HepG2 (cell line): Measurements from ENCODE around the gene OST4. TPM values are rescaled to one million over a fixed set of nuclear protein-coding genes. Genes with fewer than 3 reads are reported as not detected.
A peak's percentile ranks its signal among the peaks of the same experiment; 100 is the strongest.

Experiments
- NRL ChIP-seq: sonication (generic); formaldehyde crosslinking; IDR thresholded peaks from 2 replicates; pipeline ENCODE4 v1.5.0; 2020; ENCODE audit warnings: missing genetic modification reagents, mild to moderate bottlenecking, moderate library complexity, borderline replicate concordance
- SUZ12 ChIP-seq: fragments of 150-350 bp; IDR thresholded peaks from 2 replicates; pipeline ENCODE4 v1.6.1; 2014; ENCODE audit warnings: low read depth, low read length
- TOPORS ChIP-seq: sonication (generic); formaldehyde crosslinking; IDR thresholded peaks from 2 replicates; pipeline ENCODE4 v1.8.0; 2023; ENCODE audit warnings: mild to moderate bottlenecking, missing genetic modification reagents
- ZSCAN31 ChIP-seq: sonication (generic); formaldehyde crosslinking; IDR thresholded peaks from 2 replicates; pipeline ENCODE4 v1.5.0; 2020; ENCODE audit warnings: low read depth, mild to moderate bottlenecking, missing genetic modification reagents
- polyA plus RNA-seq, 8 experiments: library from polyadenylated mRNA; depleted of rRNA in 3 of 8; stranded (reverse) in 7 of 8; unstranded in 1 of 8; fragments of >200 nt; fragmentation: Illumina TruSeq in 4 of 8; extraction: Trizol in 4 of 8; gene quantifications; 2 replicates each; pipeline versions ENCODE4 v1.2.1 to v1.2.3, GENCODE V29; 2011 to 2016; ENCODE audit warnings: low read depth in 4 of 8, missing spikeins in 1 of 8, mixed read lengths in 1 of 8; ENCODE audit not compliant: insufficient read depth in 1 of 8
- total RNA-seq, 5 experiments: library from RNA; depleted of rRNA; stranded (reverse); fragments of >200 nt; fragmentation: Illumina TruSeq; extraction: Trizol; gene quantifications; 2 replicates each; pipeline ENCODE4 v1.2.3, GENCODE V29; 2016; ENCODE audit warnings: low read depth in 1 of 5
- TF ChIP-seq, protein P1 (sequence below): sonication (generic); formaldehyde crosslinking; IDR thresholded peaks from 2 replicates; pipeline ENCODE4 v1.8.1; 2023; ENCODE audit warnings: mild to moderate bottlenecking, missing genetic modification reagents
- TF ChIP-seq, protein P2 (sequence below): sonication (generic); formaldehyde crosslinking; IDR thresholded peaks from 2 replicates; pipeline ENCODE4 v1.8.0; 2022; ENCODE audit warnings: mild to moderate bottlenecking, missing genetic modification reagents; ENCODE audit not compliant: insufficient replicate concordance
- TF ChIP-seq, protein P3 (sequence below): sonication (generic); formaldehyde crosslinking; IDR thresholded peaks from 2 replicates; pipeline ENCODE4 v1.9.0; 2021; ENCODE audit warnings: missing genetic modification reagents, mild to moderate bottlenecking, borderline replicate concordance

OST4 gene
- total and polyA plus RNA-seq, 2 of the 13 experiments (the other 11 are each of a cell fraction or from before 2014, with no cell fraction given): 498 to 584 TPM

DNA sequence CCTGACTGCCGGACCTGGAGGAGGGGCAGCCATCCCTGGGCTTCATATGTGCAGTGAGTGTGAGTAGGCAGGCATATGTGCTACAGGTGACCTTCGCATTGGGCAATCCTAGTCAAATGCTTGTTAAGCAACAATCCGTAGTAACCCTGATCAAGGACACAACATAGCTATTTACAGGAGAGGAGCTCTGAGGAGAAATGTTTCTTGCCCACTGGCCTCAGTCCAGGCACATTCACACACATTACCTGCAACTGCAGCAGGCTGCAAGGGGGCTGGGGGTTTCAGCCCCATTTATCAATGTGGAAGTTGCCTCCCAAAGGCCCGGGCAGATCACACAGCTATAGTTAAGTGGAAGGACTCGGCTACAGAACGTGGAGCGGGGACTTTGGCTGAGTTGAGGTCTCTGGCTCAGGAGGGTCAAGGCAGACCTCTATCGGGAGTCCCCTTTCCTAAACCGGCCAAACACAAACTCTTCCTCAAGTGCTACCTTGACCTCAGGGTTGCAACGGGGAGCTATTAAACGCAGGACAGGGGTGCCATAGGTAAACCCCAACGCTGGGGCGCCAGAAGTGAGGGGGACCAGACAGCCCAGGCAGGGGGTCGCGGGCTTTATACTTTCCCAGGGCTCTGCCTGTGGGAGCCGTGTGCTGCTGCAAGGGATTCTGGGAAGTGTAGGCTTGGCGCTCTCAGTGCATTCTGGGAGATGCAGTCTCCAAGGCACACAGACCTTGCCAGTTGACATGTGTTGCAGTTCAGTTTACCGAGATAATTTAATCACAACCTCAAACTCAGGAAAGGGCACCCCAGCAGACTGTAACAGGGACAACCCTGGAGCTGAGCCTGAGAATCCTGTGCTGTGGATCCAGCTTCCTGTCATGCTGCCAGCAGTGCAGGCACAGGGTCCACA lies 24.5 kb upstream of the OST4 start (continued):
- TF ChIP-seq, protein P1, sequence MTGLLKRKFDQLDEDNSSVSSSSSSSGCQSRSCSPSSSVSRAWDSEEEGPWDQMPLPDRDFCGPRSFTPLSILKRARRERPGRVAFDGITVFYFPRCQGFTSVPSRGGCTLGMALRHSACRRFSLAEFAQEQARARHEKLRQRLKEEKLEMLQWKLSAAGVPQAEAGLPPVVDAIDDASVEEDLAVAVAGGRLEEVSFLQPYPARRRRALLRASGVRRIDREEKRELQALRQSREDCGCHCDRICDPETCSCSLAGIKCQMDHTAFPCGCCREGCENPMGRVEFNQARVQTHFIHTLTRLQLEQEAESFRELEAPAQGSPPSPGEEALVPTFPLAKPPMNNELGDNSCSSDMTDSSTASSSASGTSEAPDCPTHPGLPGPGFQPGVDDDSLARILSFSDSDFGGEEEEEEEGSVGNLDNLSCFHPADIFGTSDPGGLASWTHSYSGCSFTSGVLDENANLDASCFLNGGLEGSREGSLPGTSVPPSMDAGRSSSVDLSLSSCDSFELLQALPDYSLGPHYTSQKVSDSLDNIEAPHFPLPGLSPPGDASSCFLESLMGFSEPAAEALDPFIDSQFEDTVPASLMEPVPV (CRISPR knock-in tag): peak; percentile 84
- TF ChIP-seq ZSCAN31 (CRISPR knock-in tag) (no peak; the same call in 1 of the 2 replicates), NRL (CRISPR knock-in tag) (peak; percentile 25; the same call in 1 of the 2 replicates), SUZ12 (peak; percentile 72), TOPORS (CRISPR knock-in tag) (peak; percentile 93)
- TF ChIP-seq, protein P2, sequence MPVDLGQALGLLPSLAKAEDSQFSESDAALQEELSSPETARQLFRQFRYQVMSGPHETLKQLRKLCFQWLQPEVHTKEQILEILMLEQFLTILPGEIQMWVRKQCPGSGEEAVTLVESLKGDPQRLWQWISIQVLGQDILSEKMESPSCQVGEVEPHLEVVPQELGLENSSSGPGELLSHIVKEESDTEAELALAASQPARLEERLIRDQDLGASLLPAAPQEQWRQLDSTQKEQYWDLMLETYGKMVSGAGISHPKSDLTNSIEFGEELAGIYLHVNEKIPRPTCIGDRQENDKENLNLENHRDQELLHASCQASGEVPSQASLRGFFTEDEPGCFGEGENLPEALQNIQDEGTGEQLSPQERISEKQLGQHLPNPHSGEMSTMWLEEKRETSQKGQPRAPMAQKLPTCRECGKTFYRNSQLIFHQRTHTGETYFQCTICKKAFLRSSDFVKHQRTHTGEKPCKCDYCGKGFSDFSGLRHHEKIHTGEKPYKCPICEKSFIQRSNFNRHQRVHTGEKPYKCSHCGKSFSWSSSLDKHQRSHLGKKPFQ (CRISPR knock-in tag): peak; percentile 100
- TF ChIP-seq, protein P3, sequence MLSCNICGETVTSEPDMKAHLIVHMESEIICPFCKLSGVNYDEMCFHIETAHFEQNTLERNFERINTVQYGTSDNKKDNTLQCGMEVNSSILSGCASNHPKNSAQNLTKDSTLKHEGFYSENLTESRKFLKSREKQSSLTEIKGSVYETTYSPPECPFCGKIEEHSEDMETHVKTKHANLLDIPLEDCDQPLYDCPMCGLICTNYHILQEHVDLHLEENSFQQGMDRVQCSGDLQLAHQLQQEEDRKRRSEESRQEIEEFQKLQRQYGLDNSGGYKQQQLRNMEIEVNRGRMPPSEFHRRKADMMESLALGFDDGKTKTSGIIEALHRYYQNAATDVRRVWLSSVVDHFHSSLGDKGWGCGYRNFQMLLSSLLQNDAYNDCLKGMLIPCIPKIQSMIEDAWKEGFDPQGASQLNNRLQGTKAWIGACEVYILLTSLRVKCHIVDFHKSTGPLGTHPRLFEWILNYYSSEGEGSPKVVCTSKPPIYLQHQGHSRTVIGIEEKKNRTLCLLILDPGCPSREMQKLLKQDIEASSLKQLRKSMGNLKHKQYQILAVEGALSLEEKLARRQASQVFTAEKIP: 0 out of 2 replicates have a peak, but pooled peaks have one; percentile 75
